ENCODE measurements around the gene SORL1-AS1.

Gene SORL1-AS1

GRCh38 chr11:121449626-121450025 is 3.1 kb downstream of the SORL1-AS1 start:
- Histone ChIP-seq H3K4me1 (ENCODE audit: control insufficient read depth in 1 of 2, insufficient read depth in 2 of 2, low read length in 2 of 2) (peaks cover 83 to 93% of the 10 kb centered on the region in 2 donors), H3K9ac (ENCODE audit: insufficient read depth, low read length, poor library complexity, severe bottlenecking) (peak overlapping the region; percentile 58), H3K27me3 (ENCODE audit: control insufficient read depth in 2 of 2, insufficient read depth in 2 of 2, low read length in 2 of 2) (no peaks in the 10 kb centered on the region), H3K9me3 (replicated peaks in 1 of 2; ENCODE audit: control insufficient read depth in 1 of 2, insufficient read depth in 1 of 2, low read length in 2 of 2) (no peaks in the 10 kb centered on the region), H3K4me3 (replicated peaks in 1 of 3; ENCODE audit: low read depth in 2 of 3, low read length in 3 of 3) (peak overlapping the region in 1 of 3 experiments; percentile 46), H4K20me1 (ENCODE audit: insufficient read depth, low read length) (peaks cover 22% of the 10 kb centered on the region), H3K4me2 (replicated peaks; ENCODE audit: extremely low read depth, low read length, poor library complexity, severe bottlenecking) (peak overlapping the region; percentile 86), H3K79me2 (ENCODE audit: insufficient read depth, low read length) (peaks cover 40% of the 10 kb centered on the region), H3K27ac (ENCODE audit: low read depth in 1 of 2, low read length in 2 of 2) (peak overlapping the region; percentile 63 to 99), H3K36me3 (replicated peaks in 1 of 2; ENCODE audit: control insufficient read depth in 1 of 2, insufficient read depth in 2 of 2, low read length in 2 of 2) (no peaks in the 10 kb centered on the region), H2AFZ (ENCODE audit: insufficient read depth, low read depth, low read length, poor library complexity, severe bottlenecking) (no peak overlapping the region)
- no peak for DNase-seq
- peak overlapping the region; percentile 94 to 99 (median 98) for H3K27ac Mint-ChIP-seq
- peaks cover 0 to 1% (median 0%) of the 10 kb centered on the region in 7 donors for H3K9me3 Mint-ChIP-seq
- TF ChIP-seq CTCF (IDR thresholded peaks at IDR 0.05), result no peak
- WGBS (ENCODE audit: insufficient coverage), result no CpG with 5 or more reads among the region's 2 CpGs
- intact Hi-C loops (cut with micrococcal nuclease), result loop anchor here (2.0 to 5.0 kb wide), 4 partner anchors 15 to 128 kb away; no protein-coding TSS in a partner anchor
- no peaks in the 10 kb centered on the region for H3K27me3 Mint-ChIP-seq (ENCODE audit: low read depth in 3 of 3)
- H3K4me3 Mint-ChIP-seq, result peak overlapping the region in 1 of 2 donors; percentile 47
- peaks cover 91% of the 10 kb centered on the region for H3K4me1 Mint-ChIP-seq
- H3K36me3 Mint-ChIP-seq, result peaks cover 0 to 7% of the 10 kb centered on the region in 2 donors

- no peaks in the 10 kb centered on the region for H3K36me3 ChIP-seq (replicated peaks in 1 of 2; ENCODE audit: control insufficient read depth in 1 of 2, insufficient read depth in 2 of 2, low read length in 2 of 2)
- H3K27me3 ChIP-seq (ENCODE audit: control insufficient read depth in 2 of 2, insufficient read depth in 2 of 2, low read length in 2 of 2), result no peaks in the 10 kb centered on the region
- H3K9ac ChIP-seq (ENCODE audit: insufficient read depth, low read length, poor library complexity, severe bottlenecking), result peak overlapping the region; percentile 58
- Mint-ChIP-seq H3K9me3 (peaks cover 0 to 1% (median 0%) of the 10 kb centered on the region in 7 donors), H3K4me1 (peaks cover 86% of the 10 kb centered on the region), H3K36me3 (peaks cover 0 to 2% of the 10 kb centered on the region in 2 donors), H3K27ac (peak overlapping the region; percentile 94 to 99 (median 98)), H3K4me3 (peak overlapping the region; percentile 47 to 74), H3K27me3 (ENCODE audit: low read depth in 3 of 3) (no peaks in the 10 kb centered on the region)
- no peaks in the 10 kb centered on the region for H3K9me3 ChIP-seq (replicated peaks in 1 of 2; ENCODE audit: control insufficient read depth in 1 of 2, insufficient read depth in 1 of 2, low read length in 2 of 2)
- peaks cover 35% of the 10 kb centered on the region for H3K79me2 ChIP-seq (ENCODE audit: insufficient read depth, low read length)
- DNase-seq, result peak in 2 of 3 donors; percentile 52 to 67
- intact Hi-C loops (cut with micrococcal nuclease), result loop anchor here in 1 of 2 donors (2.0 kb wide), 2 partner anchors 16 to 30 kb away; no protein-coding TSS in a partner anchor
- no peak overlapping the region for H2AFZ ChIP-seq (ENCODE audit: insufficient read depth, low read depth, low read length, poor library complexity, severe bottlenecking)
- TF ChIP-seq CTCF (IDR thresholded peaks at IDR 0.05), result no peak
- peak overlapping the region; percentile 86 for H3K4me2 ChIP-seq (replicated peaks; ENCODE audit: extremely low read depth, low read length, poor library complexity, severe bottlenecking)
- H3K4me1 ChIP-seq (ENCODE audit: control insufficient read depth in 1 of 2, insufficient read depth in 2 of 2, low read length in 2 of 2), result peaks cover 78 to 88% of the 10 kb centered on the region in 2 donors
- H3K4me3 ChIP-seq (replicated peaks in 1 of 3; ENCODE audit: low read depth in 2 of 3, low read length in 3 of 3), result peak overlapping the region in 1 of 3 experiments; percentile 46
- H3K27ac ChIP-seq (ENCODE audit: low read depth in 1 of 2, low read length in 2 of 2), result peak overlapping the region; percentile 63 to 99
- no CpG with 5 or more reads among the region's 4 CpGs for WGBS (ENCODE audit: insufficient coverage)
- H4K20me1 ChIP-seq (ENCODE audit: insufficient read depth, low read length), result peaks cover 17% of the 10 kb centered on the region
Observed at GRCh38 chr11:121449123-121449522, 3.6 kb downstream of the SORL1-AS1 start.
